ENCODE measurements around the gene ATAD3C.
A peak's percentile ranks its signal among the peaks of the same experiment; 100 is the strongest.
"Not testable (repeated sequence)": the region's sequence is repeated elsewhere in the genome, so short reads cannot be mapped to it uniquely, and the experiment has no call there.

ATAD3C gene

GRCh38 chr1:1451696-1452364, 2.3 kb downstream of the ATAD3C start:
- no peak for DNase-seq

GRCh38 chr1:1452365-1452739, 2.9 kb downstream of the ATAD3C start:
- DNase-seq: not testable (repeated sequence)

GRCh38 chr1:1452882-1453281, 3.4 kb downstream of the ATAD3C start:
- DNase-seq: no peak

GRCh38 chr1:1454286-1455056, 5.0 kb downstream of the ATAD3C start:
- DNase-seq: not testable (repeated sequence)

GRCh38 chr1:1455366-1455884, 5.9 kb downstream of the ATAD3C start:
- DNase-seq: no peak

- DNase-seq: not testable (repeated sequence)
Measured at GRCh38 chr1:1455934-1456333, 6.4 kb downstream of the ATAD3C start.

- not testable (repeated sequence) for DNase-seq
Measured at GRCh38 chr1:1456683-1457255, 7.3 kb downstream of the ATAD3C start.

GRCh38 chr1:1459156-1459555, 9.7 kb downstream of the ATAD3C start:
- DNase-seq: not testable (repeated sequence)

GRCh38 chr1:1459711-1460110, 10.2 kb downstream of the ATAD3C start:
- DNase-seq: not testable (repeated sequence)

GRCh38 chr1:1460540-1461130, 11.1 kb downstream of the ATAD3C start:
- no peak for DNase-seq

- DNase-seq: no peak
Measured at GRCh38 chr1:1461721-1462317, 12.3 kb downstream of the ATAD3C start.

GRCh38 chr1:1462318-1462966, 13.0 kb downstream of the ATAD3C start:
- peak; percentile 4 to 34 for DNase-seq

- DNase-seq: no peak
Measured at GRCh38 chr1:1463312-1463711, 13.8 kb downstream of the ATAD3C start.

GRCh38 chr1:1468196-1468985, 18.9 kb downstream of the ATAD3C start:
- DNase-seq: not testable (repeated sequence)

- peak in 1 of 2 donors; percentile 30 for DNase-seq
Measured at GRCh38 chr1:1470626-1471388, 21.3 kb downstream of the ATAD3C start.

GRCh38 chr1:1471389-1472052, 22.0 kb downstream of the ATAD3C start, which contains the start of gene ATAD3B:
Gene ATAD3B (plus strand): TSS chr1:1471765. CDS start chr1:1471885, 120 bp downstream.
- DNase-seq: peak; percentile 87 to 93

- peak in 1 of 2 donors; percentile 19 for DNase-seq
Measured at GRCh38 chr1:1472053-1472876, 22.8 kb downstream of the ATAD3C start.

GRCh38 chr1:1476011-1476410, 26.5 kb downstream of the ATAD3C start:
- peak in 1 of 2 donors; percentile 36 for DNase-seq

GRCh38 chr1:1477206-1477605, 27.7 kb downstream of the ATAD3C start:
- DNase-seq: no peak

All from CD4-positive, alpha-beta T cell treated with Interferon alpha-2 for 1 hour (primary cell).